DND-41 (cell line): ENCODE measurements around the gene RETN.

Experiments
- ATAC-seq: fragments of 200-7000 bp; cut with Tn5 transposase; 3 replicates; pipeline ENCODE4 v1.9.1; 2021; ENCODE audit warnings: low read depth; ENCODE audit not compliant: insufficient read depth
- DNase-seq: peaks from one replicate; pipeline ENCODE4 v3.0.0-alpha.2; 2020
- H2AFZ ChIP-seq: 2 replicates; pipeline ENCODE4 v1.6.0; 2012; ENCODE audit warnings: low read depth, low read length
- H3K27ac ChIP-seq: 2 replicates; pipeline ENCODE4 v1.5.1; 2012; ENCODE audit warnings: low read length, inconsistent platforms
- H3K27me3 ChIP-seq: fragments of 200-600 bp; sonication (generic); 2 replicates; pipeline ENCODE4 v1.6.0; 2012; ENCODE audit warnings: low read length, mild to moderate bottlenecking, inconsistent platforms; ENCODE audit not compliant: insufficient read depth, poor library complexity
- H3K36me3 ChIP-seq: 2 replicates; pipeline ENCODE4 v1.5.1; 2012; ENCODE audit warnings: low read length, inconsistent platforms; ENCODE audit not compliant: insufficient read depth
- H3K4me1 ChIP-seq: 2 replicates; pipeline ENCODE4 v1.5.1; 2012; ENCODE audit warnings: mild to moderate bottlenecking, low read length; ENCODE audit not compliant: insufficient read depth
- H3K4me2 ChIP-seq: 2 replicates; pipeline ENCODE4 v1.6.0; 2012; ENCODE audit warnings: mild to moderate bottlenecking, moderate library complexity, low read length, inconsistent platforms; ENCODE audit not compliant: insufficient read depth
- H3K4me3 ChIP-seq, 2 experiments: fragments of 200-600 bp in 1 of 2; shearing (Covaris generic) in 1 of 2; 2 replicates each; pipeline ENCODE4 v1.5.1; 2012 to 2016; ENCODE audit warnings: inconsistent platforms in 2 of 2, low read length in 2 of 2, mild to moderate bottlenecking in 2 of 2, low read depth in 1 of 2, moderate library complexity in 1 of 2
- H3K79me2 ChIP-seq: 2 replicates; pipeline ENCODE4 v1.6.0; 2012; ENCODE audit warnings: low read length, inconsistent platforms; ENCODE audit not compliant: insufficient read depth
- H3K9ac ChIP-seq: 2 replicates; pipeline ENCODE4 v1.6.0; 2012; ENCODE audit warnings: low read depth, mild to moderate bottlenecking, inconsistent platforms, low read length, moderate library complexity
- H3K9me3 ChIP-seq: 2 replicates; pipeline ENCODE4 v1.5.1; 2012; ENCODE audit warnings: low read length, moderate library complexity, mild to moderate bottlenecking, inconsistent platforms; ENCODE audit not compliant: insufficient read depth, severe bottlenecking
- H4K20me1 ChIP-seq: 2 replicates; pipeline ENCODE4 v1.6.0; 2012; ENCODE audit warnings: low read length; ENCODE audit not compliant: insufficient read depth
- EZH2 ChIP-seq: IDR thresholded peaks from 3 replicates; pipeline ENCODE4 v1.6.1; 2012; ENCODE audit warnings: borderline replicate concordance, low read depth, mild to moderate bottlenecking, moderate library complexity, low read length, inconsistent platforms; ENCODE audit not compliant: severe bottlenecking
- TF ChIP-seq, protein P1 (sequence below): IDR thresholded peaks from 2 replicates; pipeline ENCODE4 v1.5.1; 2012; ENCODE audit warnings: borderline replicate concordance, low read length, moderate library complexity, mild to moderate bottlenecking; ENCODE audit not compliant: poor library complexity, severe bottlenecking; ENCODE audit errors: extremely low read depth

Gene RETN

GRCh38 chr19:7672522-7672921, 3.7 kb downstream of the RETN start:
- H4K20me1 ChIP-seq: no peaks in the 10 kb centered on the region
- H3K9me3 ChIP-seq: no peaks in the 10 kb centered on the region
- H3K4me1 ChIP-seq: peaks cover 14% of the 10 kb centered on the region
- no peaks in the 10 kb centered on the region for H3K27me3 ChIP-seq
- H3K36me3 ChIP-seq: no peaks in the 10 kb centered on the region
- no peak overlapping the region for H3K4me2 ChIP-seq
- TF ChIP-seq, protein P1, sequence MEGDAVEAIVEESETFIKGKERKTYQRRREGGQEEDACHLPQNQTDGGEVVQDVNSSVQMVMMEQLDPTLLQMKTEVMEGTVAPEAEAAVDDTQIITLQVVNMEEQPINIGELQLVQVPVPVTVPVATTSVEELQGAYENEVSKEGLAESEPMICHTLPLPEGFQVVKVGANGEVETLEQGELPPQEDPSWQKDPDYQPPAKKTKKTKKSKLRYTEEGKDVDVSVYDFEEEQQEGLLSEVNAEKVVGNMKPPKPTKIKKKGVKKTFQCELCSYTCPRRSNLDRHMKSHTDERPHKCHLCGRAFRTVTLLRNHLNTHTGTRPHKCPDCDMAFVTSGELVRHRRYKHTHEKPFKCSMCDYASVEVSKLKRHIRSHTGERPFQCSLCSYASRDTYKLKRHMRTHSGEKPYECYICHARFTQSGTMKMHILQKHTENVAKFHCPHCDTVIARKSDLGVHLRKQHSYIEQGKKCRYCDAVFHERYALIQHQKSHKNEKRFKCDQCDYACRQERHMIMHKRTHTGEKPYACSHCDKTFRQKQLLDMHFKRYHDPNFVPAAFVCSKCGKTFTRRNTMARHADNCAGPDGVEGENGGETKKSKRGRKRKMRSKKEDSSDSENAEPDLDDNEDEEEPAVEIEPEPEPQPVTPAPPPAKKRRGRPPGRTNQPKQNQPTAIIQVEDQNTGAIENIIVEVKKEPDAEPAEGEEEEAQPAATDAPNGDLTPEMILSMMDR: no peak
- DNase-seq (no peak), ATAC-seq (no peak)
- no peak overlapping the region for H2AFZ ChIP-seq
- no peak overlapping the region for H3K27ac ChIP-seq
- H3K4me3 ChIP-seq: no peak overlapping the region
- no peak overlapping the region for H3K9ac ChIP-seq
- H3K79me2 ChIP-seq: no peaks in the 10 kb centered on the region

DNA sequence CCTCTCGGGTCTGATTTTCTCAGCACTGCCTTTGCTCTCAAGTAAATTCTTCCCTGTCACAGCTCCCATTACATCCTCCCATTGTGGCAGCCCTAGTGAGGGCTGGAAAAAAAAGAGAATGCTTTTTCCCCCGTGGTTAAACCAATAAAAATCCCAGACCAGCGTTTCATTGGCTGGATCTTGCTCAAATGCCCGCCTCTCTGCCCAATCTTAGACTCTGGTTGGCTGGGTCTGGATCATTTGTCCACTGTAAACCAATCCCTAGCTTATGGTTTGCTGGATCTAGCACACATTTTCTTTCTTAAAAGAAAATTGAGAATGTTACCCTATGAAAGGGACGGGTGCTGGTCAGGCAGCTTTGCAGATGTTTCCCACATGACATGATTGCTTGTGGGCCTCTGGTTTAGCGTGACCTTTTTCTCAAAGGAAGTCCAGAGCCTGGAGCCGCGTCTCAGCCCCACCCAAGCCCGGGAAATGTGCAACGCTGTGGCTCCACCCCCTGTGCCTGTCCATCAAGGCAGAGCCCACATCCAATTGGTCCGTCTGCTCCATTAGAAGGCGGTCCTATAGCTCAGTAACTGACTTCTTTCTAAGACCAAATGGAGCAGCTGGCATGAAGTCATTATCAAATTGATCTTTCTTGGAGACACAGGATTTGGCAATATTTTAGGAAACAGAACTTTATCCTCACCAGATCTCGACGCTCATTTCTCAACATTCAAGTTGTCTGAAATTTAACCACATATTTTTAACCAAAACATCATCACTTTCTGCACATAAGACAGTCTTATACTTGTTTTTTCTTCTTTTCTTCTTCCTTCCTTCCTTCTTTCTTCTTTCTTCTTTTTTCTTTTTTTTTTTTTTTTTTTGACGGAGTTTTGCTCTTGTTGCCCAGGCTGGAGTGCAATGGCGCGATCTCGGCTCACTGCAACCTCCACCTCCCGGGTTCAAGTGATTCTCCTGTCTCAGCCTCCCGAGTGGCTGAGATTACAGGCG, 5.5 kb downstream of the RETN start:
- no peaks in the 10 kb centered on the region for H3K9me3 ChIP-seq
- no peaks in the 10 kb centered on the region for H3K27me3 ChIP-seq
- no peak overlapping the region for H3K4me2 ChIP-seq
- H3K4me3 ChIP-seq: no peak overlapping the region
- no peak overlapping the region for H3K9ac ChIP-seq
- H4K20me1 ChIP-seq: no peaks in the 10 kb centered on the region
- no peaks in the 10 kb centered on the region for H3K79me2 ChIP-seq
- H3K27ac ChIP-seq: no peak overlapping the region
- peaks cover 18% of the 10 kb centered on the region for H3K4me1 ChIP-seq
- DNase-seq (peak; percentile 70), ATAC-seq (peak; percentile 80)
- no peaks in the 10 kb centered on the region for H3K36me3 ChIP-seq
- TF ChIP-seq, protein P1: no peak
- no peak for TF ChIP-seq EZH2
- no peak overlapping the region for H2AFZ ChIP-seq

- TF ChIP-seq EZH2: no peak
- TF ChIP-seq, protein P1: no peak
- DNase-seq (no peak), ATAC-seq (no peak)
- no peak overlapping the region for H3K27ac ChIP-seq
- peaks cover 29% of the 10 kb centered on the region for H3K4me1 ChIP-seq
- H3K9ac ChIP-seq: no peak overlapping the region
- no peaks in the 10 kb centered on the region; the same call in 1 of the 2 replicates for H3K36me3 ChIP-seq
- H3K79me2 ChIP-seq: peaks cover 7% of the 10 kb centered on the region
- H2AFZ ChIP-seq: no peak overlapping the region
- H4K20me1 ChIP-seq: no peaks in the 10 kb centered on the region
- no peak overlapping the region for H3K4me3 ChIP-seq
- no peaks in the 10 kb centered on the region for H3K27me3 ChIP-seq
- H3K9me3 ChIP-seq: no peaks in the 10 kb centered on the region
- no peak overlapping the region for H3K4me2 ChIP-seq
Observed at GRCh38 chr19:7676376-7676775, 7.5 kb downstream of the RETN start.
